Activated CD8-positive, alpha-beta memory T cell treated with anti-CD3 and anti-CD28 coated beads for 36 hours (primary cell): ENCODE results near the gene SDK1. TPM values are rescaled to one million over a fixed set of nuclear protein-coding genes. Genes with fewer than 3 reads are reported as not detected.

Experiments
- CTCF ChIA-PET: fragments of 350-600 bp; sonication (Branson Sonifier 250); formaldehyde crosslinking; loops from one replicate; lab custom pipeline; 2021; ENCODE audit warnings: antibody characterized with exemption; lab: Charles Lee
- POLR2A ChIA-PET: fragments of 350-600 bp; sonication (Branson Sonifier 250); formaldehyde crosslinking; loops from one replicate; lab custom pipeline; 2021; ENCODE audit warnings: antibody characterized with exemption; lab: Charles Lee
- total RNA-seq, 2 experiments: library from RNA; stranded (reverse); gene quantifications; one replicate each; pipeline ENCODE4 v1.2.3, GENCODE V29; 2021

Gene SDK1
- total RNA-seq, 2 experiments from 2014 or later: 0.15 to 0.50 TPM

- POLR2A ChIA-PET: no interaction called here
- CTCF ChIA-PET: no interaction called here
These were observed 304.2 kb downstream of the SDK1 start for GRCh38 chr7:3605222-3605621.

- ChIA-PET POLR2A (no interaction called here), CTCF (no interaction called here)
These were observed 305.4 kb downstream of the SDK1 start for GRCh38 chr7:3606436-3606835.

- ChIA-PET POLR2A (no interaction called here), CTCF (no interaction called here)
These were observed 306.8 kb downstream of the SDK1 start for GRCh38 chr7:3607847-3608246.

GRCh38 chr7:3616306-3616705 is 315.3 kb downstream of the SDK1 start:
- ChIA-PET CTCF (no interaction called here), POLR2A (no interaction called here)

- POLR2A ChIA-PET: no interaction called here
These were observed 329.0 kb downstream of the SDK1 start for GRCh38 chr7:3630081-3630480.

GRCh38 chr7:3634396-3634795 is 333.3 kb downstream of the SDK1 start:
- POLR2A ChIA-PET: no interaction called here
- CTCF ChIA-PET: no interaction called here

More at GRCh38 chr7:3630081-3630480, 329.0 kb downstream of the SDK1 start:
- CTCF ChIA-PET: no interaction called here

GRCh38 chr7:3636131-3636860 is 335.2 kb downstream of the SDK1 start:
- ChIA-PET POLR2A (no interaction called here), CTCF (interaction anchor here (0.6 kb wide), 1 partner anchor 11 kb away, joined by 3 read pairs; no protein-coding TSS in a partner anchor)

GRCh38 chr7:3639253-3639652 is 338.2 kb downstream of the SDK1 start:
- CTCF ChIA-PET: no interaction called here
- POLR2A ChIA-PET: no interaction called here

GRCh38 chr7:3641582-3641981 is 340.5 kb downstream of the SDK1 start:
- ChIA-PET POLR2A (no interaction called here), CTCF (no interaction called here)

- CTCF ChIA-PET: no interaction called here
- POLR2A ChIA-PET: no interaction called here
These were observed 342.0 kb downstream of the SDK1 start for GRCh38 chr7:3643091-3643490.

GRCh38 chr7:3648276-3648675 is 347.2 kb downstream of the SDK1 start:
- ChIA-PET POLR2A (no interaction called here), CTCF (no interaction called here)

- POLR2A ChIA-PET: no interaction called here
- CTCF ChIA-PET: no interaction called here
These were observed 348.2 kb downstream of the SDK1 start for GRCh38 chr7:3649250-3649649.

- POLR2A ChIA-PET: no interaction called here
- CTCF ChIA-PET: no interaction called here
These were observed 348.8 kb downstream of the SDK1 start for GRCh38 chr7:3649678-3650440.

- CTCF ChIA-PET: no interaction called here
- POLR2A ChIA-PET: no interaction called here
These were observed 349.8 kb downstream of the SDK1 start for GRCh38 chr7:3650844-3651243.

GRCh38 chr7:3655635-3656034 is 354.6 kb downstream of the SDK1 start:
- ChIA-PET POLR2A (no interaction called here), CTCF (no interaction called here)

- POLR2A ChIA-PET: no interaction called here
These were observed 356.2 kb downstream of the SDK1 start for GRCh38 chr7:3657206-3657605.

GRCh38 chr7:3668743-3669142 is 367.7 kb downstream of the SDK1 start:
- ChIA-PET POLR2A (no interaction called here), CTCF (no interaction called here)

More at GRCh38 chr7:3657206-3657605, 356.2 kb downstream of the SDK1 start:
- CTCF ChIA-PET: no interaction called here

- CTCF ChIA-PET: no interaction called here
- POLR2A ChIA-PET: no interaction called here
These were observed 369.8 kb downstream of the SDK1 start for GRCh38 chr7:3670898-3671297.

GRCh38 chr7:3673524-3673923 is 372.5 kb downstream of the SDK1 start:
- POLR2A ChIA-PET: no interaction called here
- CTCF ChIA-PET: interaction anchor here (1.5 kb wide), 1 partner anchor 10 kb away, joined by 6 read pairs; no protein-coding TSS in a partner anchor

- ChIA-PET CTCF (no interaction called here), POLR2A (no interaction called here)
These were observed 377.3 kb downstream of the SDK1 start for GRCh38 chr7:3678314-3678810.
